HFFc6 (cell line): ENCODE results near the gene ABCA10. TPM values are rescaled to one million over a fixed set of nuclear protein-coding genes. Genes with fewer than 3 reads are reported as not detected.

Source experiments
- DNase-seq: peaks from one replicate; pipeline ENCODE4 v3.0.0-alpha.2; 2018
- H3K27ac Mint-ChIP-seq: 2 replicates; pipeline ENCODE4 v1.8.0; 2020; ENCODE audit warnings: mild to moderate bottlenecking, mixed read lengths
- H3K27me3 Mint-ChIP-seq: 2 replicates; pipeline ENCODE4 v1.8.0; 2021; ENCODE audit warnings: mild to moderate bottlenecking, moderate library complexity, mixed read lengths; ENCODE audit not compliant: insufficient read depth
- H3K36me3 Mint-ChIP-seq: 2 replicates; pipeline ENCODE4 v1.8.0; 2021; ENCODE audit warnings: low read depth, mixed read lengths
- H3K4me1 Mint-ChIP-seq: 2 replicates; pipeline ENCODE4 v1.8.0; 2020; ENCODE audit warnings: low read depth, mixed read lengths
- H3K4me3 Mint-ChIP-seq: 2 replicates; pipeline ENCODE4 v1.8.0; 2020; ENCODE audit warnings: mild to moderate bottlenecking, moderate library complexity, mixed read lengths
- H3K9me3 Mint-ChIP-seq: 2 replicates; pipeline ENCODE4 v1.8.0; 2020; ENCODE audit warnings: mild to moderate bottlenecking, mixed read lengths
- total RNA-seq, 6 experiments: library from RNA; stranded (reverse); fragmentation: NEBNext Ultra II Directional; extraction: Animal tissue kit (Norgen Biotek cat#: 25700); gene quantifications; 2 replicates in 1 of 6; 3 replicates in 5 of 6; pipeline ENCODE4 v1.2.3, GENCODE V29; 2021
- TF ChIP-seq, protein P1 (sequence below): fragments of 200-600 bp; sonication (generic); IDR thresholded peaks from 2 replicates; pipeline ENCODE4 v1.5.0; 2021; ENCODE audit warnings: antibody characterized with exemption, mild to moderate bottlenecking

ABCA10 gene
- total RNA-seq, 6 experiments from 2014 or later: 0.03 to 0.17 (median 0.07) TPM; not detected in 3

DNA sequence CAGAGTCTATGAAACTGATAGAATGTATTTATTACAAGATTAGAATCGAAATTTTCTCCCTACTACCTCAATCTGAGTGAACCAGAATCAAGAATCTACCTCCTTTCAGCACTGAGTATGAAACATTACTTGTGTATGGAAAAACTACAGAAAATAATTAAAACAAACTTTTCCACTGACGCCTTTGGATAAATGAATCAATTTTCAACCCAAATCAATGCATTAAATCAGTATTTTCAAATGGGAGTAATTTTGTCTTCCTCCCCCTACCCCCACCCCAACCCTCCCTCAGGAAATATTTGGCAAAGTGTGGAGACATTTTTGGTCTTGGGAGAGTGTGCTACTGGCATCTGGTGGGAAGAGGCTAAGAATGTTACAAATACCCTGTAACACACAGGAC, 7.8 kb upstream of the ABCA10 start:
- TF ChIP-seq, protein P1, sequence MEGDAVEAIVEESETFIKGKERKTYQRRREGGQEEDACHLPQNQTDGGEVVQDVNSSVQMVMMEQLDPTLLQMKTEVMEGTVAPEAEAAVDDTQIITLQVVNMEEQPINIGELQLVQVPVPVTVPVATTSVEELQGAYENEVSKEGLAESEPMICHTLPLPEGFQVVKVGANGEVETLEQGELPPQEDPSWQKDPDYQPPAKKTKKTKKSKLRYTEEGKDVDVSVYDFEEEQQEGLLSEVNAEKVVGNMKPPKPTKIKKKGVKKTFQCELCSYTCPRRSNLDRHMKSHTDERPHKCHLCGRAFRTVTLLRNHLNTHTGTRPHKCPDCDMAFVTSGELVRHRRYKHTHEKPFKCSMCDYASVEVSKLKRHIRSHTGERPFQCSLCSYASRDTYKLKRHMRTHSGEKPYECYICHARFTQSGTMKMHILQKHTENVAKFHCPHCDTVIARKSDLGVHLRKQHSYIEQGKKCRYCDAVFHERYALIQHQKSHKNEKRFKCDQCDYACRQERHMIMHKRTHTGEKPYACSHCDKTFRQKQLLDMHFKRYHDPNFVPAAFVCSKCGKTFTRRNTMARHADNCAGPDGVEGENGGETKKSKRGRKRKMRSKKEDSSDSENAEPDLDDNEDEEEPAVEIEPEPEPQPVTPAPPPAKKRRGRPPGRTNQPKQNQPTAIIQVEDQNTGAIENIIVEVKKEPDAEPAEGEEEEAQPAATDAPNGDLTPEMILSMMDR: no peak
- Mint-ChIP-seq H3K27me3 (no peaks in the 10 kb centered on the region; the same call in 1 of the 2 replicates), H3K4me1 (no peaks in the 10 kb centered on the region), H3K9me3 (no peaks in the 10 kb centered on the region), H3K4me3 (no peak overlapping the region), H3K36me3 (no peaks in the 10 kb centered on the region), H3K27ac (no peak overlapping the region)
- no peak for DNase-seq

DNA sequence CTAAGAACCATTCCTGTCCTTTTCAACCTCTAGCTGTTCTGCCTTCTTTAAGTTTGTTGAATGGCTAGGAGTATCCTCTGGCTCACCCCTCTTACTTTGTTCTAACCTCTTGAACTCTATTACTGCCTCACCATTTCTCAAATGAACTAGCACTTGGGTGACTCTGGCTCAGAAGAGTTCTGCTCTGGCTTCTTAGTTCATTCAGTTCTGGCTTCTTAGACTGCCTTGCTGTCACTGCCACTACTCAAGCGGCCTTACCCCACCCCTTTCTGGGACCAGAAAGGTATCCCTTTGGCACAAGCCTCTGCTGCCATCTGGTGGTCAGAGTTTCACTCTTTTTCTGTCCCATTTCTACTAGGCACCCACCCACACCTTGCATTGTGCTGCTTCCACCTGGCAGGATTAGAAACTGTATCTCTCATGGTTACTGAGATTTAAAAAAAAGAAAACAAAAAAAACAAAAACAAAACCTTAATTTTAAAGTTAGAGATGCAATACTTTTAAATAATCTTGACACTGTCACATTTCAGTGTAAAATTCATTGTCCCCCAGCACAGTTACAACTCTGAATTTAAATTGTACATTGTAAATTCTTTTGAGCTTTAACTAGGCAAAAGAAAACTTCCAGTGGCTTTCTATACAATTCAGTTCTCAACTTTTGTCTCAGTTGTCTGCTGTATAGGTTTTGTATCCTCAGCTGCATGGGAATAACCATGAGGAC, 6.9 kb upstream of the ABCA10 start:
- H3K27ac Mint-ChIP-seq: no peak overlapping the region
- H3K9me3 Mint-ChIP-seq: no peaks in the 10 kb centered on the region
- TF ChIP-seq, protein P1: peak; percentile 95
- no peaks in the 10 kb centered on the region for H3K36me3 Mint-ChIP-seq
- H3K4me3 Mint-ChIP-seq: no peak overlapping the region
- H3K27me3 Mint-ChIP-seq: no peaks in the 10 kb centered on the region; the same call in 1 of the 2 replicates
- H3K4me1 Mint-ChIP-seq: no peaks in the 10 kb centered on the region
- DNase-seq: peak; percentile 58

DNA sequence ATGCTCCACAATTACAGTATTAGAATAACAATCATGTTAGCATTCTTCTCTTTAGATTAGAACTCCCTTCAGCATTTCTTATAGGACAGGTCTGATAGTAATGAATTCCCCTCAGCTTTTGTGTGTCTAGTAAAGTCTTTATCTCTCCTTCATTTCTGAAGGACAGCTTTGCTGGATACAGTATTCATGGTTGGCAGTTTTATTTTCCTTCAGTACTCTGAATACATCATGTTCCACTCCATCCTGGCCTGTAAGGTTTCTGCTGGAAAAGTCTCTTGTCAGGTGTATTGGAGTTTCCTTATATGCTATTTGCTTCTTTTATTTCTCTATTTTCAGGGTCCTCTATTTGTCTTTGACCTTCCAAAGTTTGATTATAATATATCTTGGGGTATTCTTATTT, 4.0 kb upstream of the ABCA10 start:
- H3K4me3 Mint-ChIP-seq: no peak overlapping the region
- no peak for DNase-seq
- no peaks in the 10 kb centered on the region for H3K4me1 Mint-ChIP-seq
- no peaks in the 10 kb centered on the region for H3K36me3 Mint-ChIP-seq
- no peaks in the 10 kb centered on the region for H3K27me3 Mint-ChIP-seq
- no peaks in the 10 kb centered on the region for H3K9me3 Mint-ChIP-seq
- no peak overlapping the region for H3K27ac Mint-ChIP-seq
- TF ChIP-seq, protein P1: no peak

DNA sequence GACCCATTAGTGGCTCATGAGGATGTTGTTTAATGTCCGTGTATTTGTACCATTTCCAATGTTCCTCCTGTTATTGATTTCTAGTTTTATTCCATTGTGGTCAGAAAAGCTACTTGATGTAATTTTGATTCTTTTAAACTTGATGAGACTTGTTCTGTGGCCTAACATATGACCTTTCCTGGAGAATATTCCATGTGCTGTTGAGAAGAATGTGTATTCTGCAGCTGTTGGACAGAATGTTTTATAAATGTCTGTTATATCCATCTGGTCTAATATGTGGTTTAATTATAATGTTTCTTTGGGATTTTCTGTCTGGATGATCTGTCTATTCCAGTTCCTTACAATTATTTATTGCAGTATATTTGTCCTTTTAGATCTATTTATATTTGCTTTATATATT, 2.9 kb upstream of the ABCA10 start:
- no peaks in the 10 kb centered on the region for H3K4me1 Mint-ChIP-seq
- no peaks in the 10 kb centered on the region for H3K27me3 Mint-ChIP-seq
- DNase-seq: no peak
- TF ChIP-seq, protein P1: no peak
- no peaks in the 10 kb centered on the region for H3K36me3 Mint-ChIP-seq
- H3K4me3 Mint-ChIP-seq: no peak overlapping the region
- H3K9me3 Mint-ChIP-seq: no peaks in the 10 kb centered on the region
- no peak overlapping the region for H3K27ac Mint-ChIP-seq

DNA sequence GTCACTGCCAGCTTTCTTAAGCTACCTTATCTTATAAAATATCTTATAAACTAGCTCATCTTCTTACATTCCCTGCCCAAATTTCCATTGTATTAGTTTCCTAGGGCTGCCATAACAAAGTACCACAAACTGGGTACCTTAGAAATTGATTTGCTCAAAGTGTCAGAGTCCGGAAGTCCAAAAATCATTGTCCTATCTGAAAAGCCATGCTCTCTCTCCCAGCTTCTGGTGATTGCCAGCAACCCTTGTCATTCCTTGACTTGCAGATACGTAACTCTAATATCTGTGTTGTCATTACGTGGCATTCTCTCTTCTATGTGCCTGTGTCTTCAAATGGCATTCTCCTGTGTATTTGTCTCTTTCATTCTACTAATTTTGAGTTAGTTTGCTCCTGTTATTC, 2.3 kb upstream of the ABCA10 start:
- Mint-ChIP-seq H3K27ac (no peak overlapping the region), H3K27me3 (no peaks in the 10 kb centered on the region), H3K36me3 (no peaks in the 10 kb centered on the region), H3K9me3 (no peaks in the 10 kb centered on the region), H3K4me3 (no peak overlapping the region), H3K4me1 (no peaks in the 10 kb centered on the region)
- TF ChIP-seq, protein P1: no peak
- DNase-seq: no peak
